H1 (cell line): Measurements from ENCODE around the gene NSD2. TPM values are rescaled to one million over a fixed set of nuclear protein-coding genes. Genes with fewer than 3 reads are reported as not detected.

Experiments used
- CTCF ChIA-PET: fragments of 300-600 bp; sonication (Branson Sonifier 250); formaldehyde crosslinking; loops from one replicate; lab custom pipeline; 2021; ENCODE audit not compliant: partially characterized antibody; lab: Charles Lee
- POLR2A ChIA-PET: fragments of 300-600 bp; sonication (Branson Sonifier 250); formaldehyde crosslinking; loops from one replicate; lab custom pipeline; 2021; ENCODE audit warnings: inconsistent platforms; ENCODE audit not compliant: partially characterized antibody; lab: Charles Lee
- DNase-seq, 2 experiments: peaks; one replicate each; pipeline versions ENCODE4 v3.0.0 to v3.0.0-alpha.2; 2010 to 2022; ENCODE audit warnings: low spot score in 2 of 2, low read depth in 1 of 2, mixed read lengths in 1 of 2
- FAIRE-seq: peaks from 2 replicates; lab custom pipeline; 2011; peaks lifted over from hg19 to GRCh38; lab: Jason Lieb, UNC
- H2AFZ ChIP-seq: 2 replicates; pipeline ENCODE4 v1.8.1; 2012; ENCODE audit warnings: low read length, inconsistent platforms
- H2AK5ac ChIP-seq: 2 replicates; pipeline ENCODE4 v1.6.1; 2013; ENCODE audit warnings: low read depth, low read length
- H2BK120ac ChIP-seq: replicated peaks from 2 replicates; pipeline ENCODE3; 2013; ENCODE audit warnings: low read depth, low read length, inconsistent platforms
- H2BK12ac ChIP-seq: 2 replicates; pipeline ENCODE4 v1.6.1; 2013; ENCODE audit warnings: low read depth, low read length
- H2BK15ac ChIP-seq: 2 replicates; pipeline ENCODE4 v1.6.1; 2013; ENCODE audit warnings: low read length
- H2BK20ac ChIP-seq: 2 replicates; pipeline ENCODE4 v1.6.1; 2013; ENCODE audit warnings: low read length
- H2BK5ac ChIP-seq: 2 replicates; pipeline ENCODE4 v1.6.1; 2013; ENCODE audit warnings: low read depth, low read length
- H3K14ac ChIP-seq: 2 replicates; pipeline ENCODE4 v1.6.1; 2013; ENCODE audit warnings: inconsistent platforms; ENCODE audit not compliant: insufficient read length
- H3K18ac ChIP-seq: 2 replicates; pipeline ENCODE4 v1.6.1; 2013; ENCODE audit warnings: low read length; ENCODE audit errors: extremely low read depth
- H3K23ac ChIP-seq: 2 replicates; pipeline ENCODE4 v1.6.1; 2013; ENCODE audit warnings: inconsistent platforms; ENCODE audit not compliant: insufficient read length
- H3K23me2 ChIP-seq: 2 replicates; pipeline ENCODE4 v1.6.1; 2013; ENCODE audit warnings: low read depth, low read length
- H3K27ac ChIP-seq: 2 replicates; pipeline ENCODE4 v1.6.1; 2011; ENCODE audit warnings: low read depth, low read length, inconsistent platforms
- H3K27me3 ChIP-seq, 4 experiments: replicated peaks in 1 of 4; 1 replicate in 1 of 4; 2 replicates in 3 of 4; pipeline versions ENCODE4 v1.6.1 to v1.8.1; 2011 to 2013; ENCODE audit warnings: low read length in 3 of 4, mild to moderate bottlenecking in 3 of 4, inconsistent platforms in 2 of 4, mixed read lengths in 2 of 4, moderate library complexity in 1 of 4; ENCODE audit not compliant: control insufficient read depth in 3 of 4, insufficient read depth in 3 of 4; ENCODE audit errors: extremely low read depth in 1 of 4
- H3K36me3 ChIP-seq, 4 experiments: 2 replicates each; pipeline versions ENCODE4 v1.6.1 to v1.8.1; 2011 to 2013; ENCODE audit warnings: mild to moderate bottlenecking in 4 of 4, low read length in 3 of 4, moderate library complexity in 2 of 4, control low read depth in 1 of 4, inconsistent platforms in 1 of 4; ENCODE audit not compliant: insufficient read depth in 4 of 4, control insufficient read depth in 2 of 4
- H3K4ac ChIP-seq: replicated peaks from 2 replicates; pipeline ENCODE3; 2013; ENCODE audit warnings: low read length, low read depth, mixed read lengths, inconsistent platforms; ENCODE audit not compliant: insufficient read length
- H3K4me1 ChIP-seq, 4 experiments: replicated peaks in 1 of 4; 1 replicate in 1 of 4; 2 replicates in 3 of 4; pipeline versions ENCODE4 v1.6.1 to v1.8.1; 2011 to 2013; ENCODE audit warnings: low read length in 3 of 4, inconsistent platforms in 2 of 4, mixed read lengths in 1 of 4; ENCODE audit not compliant: insufficient read depth in 4 of 4, control insufficient read depth in 3 of 4
- H3K4me2 ChIP-seq, 2 experiments: 2 replicates each; pipeline versions ENCODE4 v1.6.1 to v1.8.1; 2011 to 2013; ENCODE audit warnings: low read depth in 2 of 2, low read length in 2 of 2, control low read depth in 1 of 2, inconsistent platforms in 1 of 2, mild to moderate bottlenecking in 1 of 2; ENCODE audit not compliant: insufficient read depth in 1 of 2
- H3K4me3 ChIP-seq, 4 experiments: fragments of 200-600, 300-600 bp in 1 of 4; sonication (generic), shearing (Covaris generic), sonication (Bioruptor Twin) in 1 of 4; 2 replicates each; pipeline versions ENCODE4 v1.5.1 to v1.8.1; 2011 to 2016; ENCODE audit warnings: low read length in 4 of 4, low read depth in 3 of 4, control low read depth in 2 of 4, inconsistent platforms in 2 of 4, mild to moderate bottlenecking in 2 of 4, mixed read lengths in 1 of 4, moderate library complexity in 1 of 4; ENCODE audit not compliant: insufficient read depth in 2 of 4; ENCODE audit errors: extremely low read depth in 1 of 4
- H3K56ac ChIP-seq: replicated peaks from 2 replicates; pipeline ENCODE3; 2013; ENCODE audit warnings: low read depth, mild to moderate bottlenecking, mixed read lengths, low read length, inconsistent platforms; ENCODE audit not compliant: insufficient read length
- H3K79me1 ChIP-seq: 2 replicates; pipeline ENCODE4 v1.6.1; 2013; ENCODE audit warnings: low read depth, low read length, control low read depth
- H3K79me2 ChIP-seq, 2 experiments: 2 replicates each; pipeline versions ENCODE4 v1.6.1 to v1.8.1; 2012 to 2013; ENCODE audit warnings: low read length in 2 of 2, mild to moderate bottlenecking in 2 of 2, inconsistent platforms in 1 of 2; ENCODE audit not compliant: insufficient read depth in 2 of 2, control insufficient read depth in 1 of 2
- H3K9ac ChIP-seq, 4 experiments: replicated peaks in 1 of 4; 1 replicate in 1 of 4; 2 replicates in 3 of 4; pipeline versions ENCODE4 v1.6.1 to v1.8.1; 2011 to 2013; ENCODE audit warnings: low read depth in 3 of 4, low read length in 3 of 4, control low read depth in 2 of 4, mild to moderate bottlenecking in 2 of 4, moderate library complexity in 2 of 4, inconsistent platforms in 1 of 4; ENCODE audit errors: extremely low read depth in 1 of 4
- H3K9me3 ChIP-seq, 2 experiments: 2 replicates each; pipeline versions ENCODE4 v1.6.1 to v1.8.1; 2012 to 2013; ENCODE audit warnings: mild to moderate bottlenecking in 2 of 2, moderate library complexity in 2 of 2, control low read depth in 1 of 2, inconsistent platforms in 1 of 2, low read depth in 1 of 2, low read length in 1 of 2, mixed read lengths in 1 of 2; ENCODE audit not compliant: insufficient read depth in 2 of 2
- H4K20me1 ChIP-seq, 2 experiments: replicated peaks in 1 of 2; 2 replicates each; pipeline versions ENCODE3 to v1.8.1; 2011 to 2013; ENCODE audit warnings: inconsistent platforms in 2 of 2, low read length in 2 of 2, mild to moderate bottlenecking in 1 of 2; ENCODE audit not compliant: insufficient read depth in 2 of 2, control insufficient read depth in 1 of 2
- H4K5ac ChIP-seq: 2 replicates; pipeline ENCODE4 v1.6.1; 2013; ENCODE audit warnings: low read length, low read depth, mixed read lengths, inconsistent platforms; ENCODE audit not compliant: insufficient read length
- H4K8ac ChIP-seq: 2 replicates; pipeline ENCODE4 v1.8.0; 2013; ENCODE audit warnings: mild to moderate bottlenecking, moderate library complexity, low read length, inconsistent platforms; ENCODE audit not compliant: insufficient read depth; ENCODE audit errors: extremely low read depth
- H4K91ac ChIP-seq: replicated peaks from 2 replicates; pipeline ENCODE3; 2013; ENCODE audit warnings: low read length, mixed read lengths, inconsistent platforms; ENCODE audit not compliant: insufficient read length
- BACH1 ChIP-seq: IDR thresholded peaks from 2 replicates; pipeline ENCODE4 v1.6.1; 2012; ENCODE audit warnings: low read length, improper control_type of control experiment
- FOSL1 ChIP-seq: IDR thresholded peaks from 2 replicates; pipeline ENCODE4 v1.6.1; 2011; ENCODE audit warnings: mild to moderate bottlenecking, low read depth, low read length, moderate library complexity; ENCODE audit not compliant: insufficient read depth
- POLR2AphosphoS5 ChIP-seq: IDR thresholded peaks from 2 replicates; pipeline ENCODE4 v1.6.1; 2011; ENCODE audit warnings: low read depth, low read length
- POU5F1 ChIP-seq: IDR thresholded peaks from 2 replicates; pipeline ENCODE4 v1.6.1; 2011; ENCODE audit warnings: low read depth, mild to moderate bottlenecking, low read length, moderate library complexity
- RXRA ChIP-seq: IDR thresholded peaks from 2 replicates; pipeline ENCODE4 v1.6.1; 2011; ENCODE audit warnings: low read depth, mild to moderate bottlenecking, low read length, moderate library complexity; ENCODE audit not compliant: insufficient read depth
- SAP30 ChIP-seq: fragments of 300-600 bp; sonication (generic); IDR thresholded peaks from 2 replicates; pipeline ENCODE4 v1.7.1; 2012; ENCODE audit warnings: low read length, moderate library complexity, mild to moderate bottlenecking, inconsistent platforms; ENCODE audit not compliant: insufficient read depth, insufficient replicate concordance
- SIRT6 ChIP-seq: IDR thresholded peaks from one replicate; pipeline ENCODE4 v1.7.1; 2012; ENCODE audit warnings: low read length, inconsistent platforms
- SP1 ChIP-seq: IDR thresholded peaks from 2 replicates; pipeline ENCODE4 v1.6.1; 2011; ENCODE audit warnings: low read depth, low read length
- TAF7 ChIP-seq: optimal IDR thresholded peaks from 2 replicates; pipeline ENCODE3; 2011; ENCODE audit warnings: low read depth, mild to moderate bottlenecking, inconsistent platforms, low read length, moderate library complexity, borderline replicate concordance
- WGBS, 2 experiments: shearing (Covaris generic) in 1 of 2; methylation state at CpG; one replicate each; pipeline versions ENCODE4 v1.1.6 to v1.1.7; 2013 to 2015; ENCODE audit warnings: low lambda C conversion rate in 2 of 2, mixed read lengths in 2 of 2, inconsistent platforms in 1 of 2, low coverage in 1 of 2, missing lambda C conversion rate in 1 of 2; ENCODE audit not compliant: insufficient replicate concordance in 2 of 2, insufficient coverage in 1 of 2, insufficient read length in 1 of 2; ENCODE audit errors: extremely low coverage in 1 of 2, missing lambda C conversion rate in 1 of 2; 5-methylcytosine and 5-hydroxymethylcytosine counted together
- polyA plus RNA-seq, 7 experiments: library from polyadenylated mRNA; depleted of rRNA in 3 of 7; stranded (reverse) in 5 of 7; unstranded in 2 of 7; fragments of >200 nt in 5 of 7; fragments of 200-250 nt in 2 of 7; gene quantifications; 1 replicate in 5 of 7; 2 replicates in 1 of 7; 4 replicates in 1 of 7; pipeline versions ENCODE4 v1.2.1 to v1.2.3, GENCODE V29; 2011 to 2013; ENCODE audit warnings: missing spikeins in 2 of 7, mixed read lengths in 2 of 7
- total RNA-seq: library from RNA; stranded (reverse); fragmentation: NEBNext Ultra II Directional; extraction: Animal tissue kit (Norgen Biotek cat#: 25700); gene quantifications from 2 replicates; pipeline ENCODE4 v1.2.1, GENCODE V29; 2021

NSD2 gene
- total and polyA plus RNA-seq, 2 of the 8 experiments (the other 6 are each of a cell fraction or from before 2014, with no cell fraction given) = 26.7 to 129 TPM

DNA sequence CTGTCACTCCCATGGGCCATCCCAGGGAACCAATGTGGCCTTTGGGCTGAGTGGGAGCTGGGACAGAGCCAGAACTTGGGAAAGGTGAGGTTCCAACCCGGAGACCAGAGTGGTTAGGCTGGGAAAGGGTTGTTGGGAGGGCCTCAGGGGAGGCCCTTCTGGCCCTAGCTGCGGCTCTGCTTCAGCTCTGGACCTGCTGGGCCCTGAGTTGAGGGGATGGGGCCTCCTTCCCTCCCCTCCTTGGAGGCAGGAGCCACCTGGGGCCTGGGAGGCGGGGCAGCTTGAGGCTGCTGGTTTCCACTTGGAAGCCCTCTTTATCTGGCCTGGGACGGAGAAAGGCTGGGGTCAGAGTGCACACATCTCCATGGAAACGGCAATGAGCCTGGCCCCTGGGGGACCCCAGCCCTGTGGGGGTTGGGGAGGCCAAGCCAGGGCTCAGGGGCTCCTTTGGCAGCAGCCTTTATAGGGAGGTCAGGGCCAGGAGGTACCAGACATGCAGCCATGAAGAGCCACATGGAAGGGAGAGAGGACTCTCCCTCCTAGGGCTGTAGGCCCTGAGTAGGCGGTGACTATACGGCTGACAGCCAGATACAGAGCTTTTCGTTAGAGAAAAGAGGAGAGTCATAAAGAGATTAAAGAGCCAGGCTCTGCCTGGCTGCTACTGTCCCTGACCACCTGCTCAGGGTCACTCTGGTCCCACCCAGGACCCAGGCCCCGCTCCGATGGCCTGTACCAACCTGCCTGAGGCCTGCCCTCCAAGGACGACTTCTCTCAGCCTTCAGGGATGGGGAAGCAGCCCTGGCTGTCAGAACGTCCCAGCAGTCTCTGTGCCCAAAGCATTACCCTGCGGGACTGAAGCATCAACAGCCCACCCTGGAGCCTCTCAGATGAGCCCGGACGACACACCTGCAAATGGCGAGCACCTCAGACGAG lies 6.9 kb upstream of the NSD2 start:
- TF ChIP-seq POLR2AphosphoS5 (no peak), TAF7 (no peak), SAP30 (no peak), RXRA (no peak), FOSL1 (no peak), SP1 (no peak), SIRT6 (no peak), POU5F1 (no peak), BACH1 (no peak)
- Histone ChIP-seq H3K27ac (no peak overlapping the region), H3K79me1 (no peaks in the 10 kb centered on the region), H3K14ac (no peak overlapping the region), H2AFZ (no peak overlapping the region), H4K5ac (no peak overlapping the region), H3K79me2 (no peaks in the 10 kb centered on the region), H3K23me2 (peaks cover 4% of the 10 kb centered on the region; the same call in 1 of the 2 replicates), H3K36me3 (no peaks in the 10 kb centered on the region), H3K23ac (no peak overlapping the region), H4K20me1 (peaks cover 3 to 12% of the 10 kb centered on the region in 2 experiments), H3K56ac (no peak overlapping the region), H2BK20ac (no peak overlapping the region), H3K4me3 (no peak overlapping the region), H3K27me3 (peaks cover 62 to 97% (median 94%) of the 10 kb centered on the region in 4 experiments), H2AK5ac (no peak overlapping the region), H4K8ac (no peak overlapping the region), H4K91ac (no peak overlapping the region), H2BK12ac (no peak overlapping the region), H3K4me1 (no peaks in the 10 kb centered on the region; a peak in 2 of 7 replicates), H3K9me3 (no peaks in the 10 kb centered on the region), H2BK5ac (no peak overlapping the region), H2BK120ac (no peak overlapping the region), H3K4me2 (no peak overlapping the region; a peak in 1 of 4 replicates), H3K9ac (no peak overlapping the region), H3K18ac (no peak overlapping the region), H2BK15ac (no peak overlapping the region), H3K4ac (no peak overlapping the region)
- DNase-seq (no peak), FAIRE-seq (no peak)
- WGBS, 2 experiments = 87% methylated on average over 17 of the region's 17 CpGs; no CpG with 5 or more reads in 1 of the 2 experiments
- ChIA-PET POLR2A (no interaction called here), CTCF (interaction anchor here (0.5 to 2.0 kb wide), 7 partner anchors 33 to 759 kb away, joined by 3 to 9 read pairs (median 4); no protein-coding TSS in a partner anchor)
